Anterior cingulate cortex (tissue), 58 donors: ENCODE measurements around the gene CPA3.

Experiments
- DNase-seq, 58 donors: peaks; one replicate each; lab custom pipeline; 2025; lab: John Stamatoyannopoulos, UW

The CPA3 gene

DNA sequence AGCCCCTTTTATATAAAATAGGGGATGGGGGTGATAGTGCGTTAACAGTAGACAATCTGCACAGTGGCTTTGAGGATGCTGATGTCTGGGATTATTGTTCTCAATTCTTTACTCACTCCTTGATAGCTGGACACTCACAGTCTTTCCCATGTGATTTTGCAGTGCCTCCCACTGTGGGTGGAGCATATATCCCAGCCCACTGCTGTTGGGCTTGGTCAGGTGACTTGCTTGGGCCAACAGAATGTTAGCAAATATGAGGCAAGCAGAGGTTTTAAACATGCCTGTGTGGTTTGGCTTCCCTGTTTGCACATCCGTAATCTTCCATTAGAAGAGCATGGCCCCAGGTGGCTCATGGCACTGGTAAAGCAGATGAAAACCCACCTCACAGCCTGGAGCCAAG is 46.5 kb downstream of the CPA3 start:
- no peak for DNase-seq

DNA sequence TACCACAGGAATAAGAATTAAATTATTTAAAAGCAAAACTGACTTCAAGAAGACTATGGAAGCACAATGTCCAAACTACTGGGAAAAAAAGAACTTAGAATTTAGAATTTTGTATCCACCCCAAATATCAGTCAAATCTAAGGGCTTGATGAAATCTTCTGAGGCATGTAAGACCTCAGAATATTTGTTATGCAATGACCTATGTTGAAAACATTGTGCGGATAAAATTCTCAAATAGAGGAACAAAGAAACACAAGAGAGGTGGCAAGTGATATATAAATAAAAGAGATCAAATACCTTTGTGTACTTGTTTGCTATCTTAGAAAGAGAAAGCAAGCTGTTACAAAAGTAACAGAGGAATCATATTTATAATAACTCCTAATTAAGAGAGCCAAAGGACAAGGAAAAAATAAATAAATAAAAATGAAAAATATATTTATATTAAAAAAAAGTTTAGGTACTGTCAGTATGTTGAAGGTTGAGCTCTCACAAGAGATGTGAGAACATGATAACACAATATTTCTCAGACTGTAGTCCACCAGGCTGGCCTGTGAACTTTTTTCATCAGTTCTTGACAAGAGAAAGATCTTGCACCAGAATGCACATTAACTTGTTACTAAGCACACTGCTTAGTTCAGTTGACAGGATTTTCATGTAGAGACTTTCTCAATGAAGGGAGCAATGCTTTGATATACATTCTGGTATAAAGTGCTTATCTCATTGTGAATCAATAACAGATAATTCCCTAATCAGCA is 50.0 kb downstream of the CPA3 start:
- no peak for DNase-seq

DNA sequence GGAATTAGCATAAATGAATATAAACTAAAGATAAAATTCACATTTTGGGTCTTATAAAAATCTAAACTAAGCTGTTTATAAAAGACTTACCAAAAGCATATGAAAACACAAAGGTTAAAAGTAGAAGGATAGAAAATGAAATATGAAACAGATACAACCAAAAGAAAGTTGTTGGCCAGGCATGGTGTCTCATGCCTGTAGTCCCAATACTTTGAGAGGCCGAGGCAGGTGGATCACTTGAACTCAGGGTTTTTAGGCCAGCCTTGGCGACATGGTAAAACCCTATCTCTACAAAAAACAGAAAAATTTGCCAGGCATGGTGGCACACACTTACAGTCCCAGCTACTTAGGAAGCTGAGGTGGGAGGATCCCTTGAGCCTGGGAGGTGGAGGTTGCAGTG is 51.0 kb downstream of the CPA3 start:
- no peak for DNase-seq

DNA sequence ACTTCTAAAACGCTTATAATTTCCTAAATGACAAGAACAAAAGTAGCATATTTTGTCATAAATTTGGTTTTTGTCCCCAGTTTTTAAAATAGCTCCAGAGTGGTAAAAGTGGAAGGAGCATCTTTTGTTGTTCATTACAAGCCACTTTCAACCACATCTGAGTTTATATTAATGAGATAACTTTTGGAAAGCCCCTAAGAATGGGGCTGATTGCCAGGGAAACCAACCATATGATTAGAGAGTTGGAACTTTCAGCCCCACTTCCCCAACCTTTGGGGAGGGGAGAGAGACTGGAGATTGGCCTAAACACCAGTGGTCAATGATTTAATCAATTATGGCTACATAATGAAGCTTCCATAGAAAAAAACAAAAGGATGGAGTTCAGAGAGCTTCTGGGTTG is 57.4 kb downstream of the CPA3 start:
- DNase-seq, result no peak

DNA sequence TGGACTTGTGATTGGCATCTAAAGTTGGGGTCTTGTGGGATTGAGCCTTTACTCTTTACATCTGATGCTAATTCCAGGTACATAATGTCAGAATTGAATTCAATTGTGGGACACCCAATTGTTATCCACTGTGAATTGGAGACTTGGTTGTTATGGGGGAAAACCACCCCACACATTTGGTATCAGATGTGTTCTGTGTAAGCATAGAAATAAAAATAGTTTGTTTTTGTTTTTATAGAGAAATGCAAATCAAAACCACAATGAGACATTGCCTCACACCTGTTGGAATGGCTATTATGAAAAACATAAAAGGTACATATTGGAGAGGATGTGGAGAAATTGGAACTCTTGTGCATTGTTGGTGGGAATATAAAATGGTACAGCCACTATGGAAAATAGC is 58.5 kb downstream of the CPA3 start:
- DNase-seq, result no peak

DNA sequence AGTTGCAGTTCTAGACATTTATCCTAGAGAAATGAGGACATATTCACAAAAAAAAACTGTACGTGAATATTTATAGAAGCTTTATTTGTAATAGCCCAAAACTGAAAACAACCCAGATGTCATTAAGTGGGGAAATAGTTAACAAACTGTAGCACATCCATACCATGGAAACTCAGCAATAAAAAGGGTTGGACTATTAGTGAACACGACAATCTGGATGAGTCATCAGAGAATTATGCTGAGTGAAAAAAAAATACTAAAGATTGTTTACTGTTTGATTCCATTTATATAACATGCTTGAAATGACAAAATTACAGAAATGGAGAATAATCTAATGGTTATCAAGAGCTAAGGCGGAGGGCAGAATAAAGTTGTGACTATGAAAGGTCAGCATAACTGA is 59.5 kb downstream of the CPA3 start:
- no peak for DNase-seq

DNA sequence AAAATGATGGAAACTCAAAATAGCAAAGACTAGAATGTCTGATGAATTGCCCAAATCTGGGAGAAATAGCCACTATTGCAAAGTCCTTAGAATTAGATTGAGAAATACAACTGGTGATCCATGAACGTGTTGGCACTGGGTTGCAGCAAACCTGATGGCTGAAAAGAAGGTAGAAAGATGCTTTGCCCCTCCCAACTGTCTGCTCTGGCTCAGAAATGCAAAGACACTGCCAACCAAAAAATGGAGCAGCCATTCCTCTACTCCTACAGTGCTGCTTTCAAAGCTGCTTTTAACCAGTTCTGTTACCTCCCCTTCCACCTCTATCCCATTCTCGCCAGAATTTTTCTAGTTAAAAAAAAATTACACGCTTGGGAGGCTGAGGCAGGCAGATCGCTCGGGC is 60.7 kb downstream of the CPA3 start:
- no peak for DNase-seq

DNA sequence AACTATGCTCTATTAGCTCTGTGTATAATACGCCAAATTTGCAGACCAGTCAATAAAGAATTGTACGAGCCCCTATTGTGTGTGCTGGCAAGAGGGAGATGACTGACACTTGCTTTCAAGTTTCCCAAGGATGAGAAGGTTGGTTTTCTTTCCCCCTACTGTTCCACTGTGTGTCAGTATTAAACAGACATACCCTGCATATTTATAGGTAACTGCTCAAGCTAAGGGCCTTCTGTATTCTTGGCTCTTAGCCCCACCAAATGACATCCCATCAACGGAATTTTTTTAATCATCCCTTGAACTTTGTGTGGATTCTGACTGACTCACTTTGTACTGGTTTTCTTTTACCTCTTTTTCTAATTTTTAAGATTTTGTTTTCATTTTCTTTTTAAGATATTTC is 65.7 kb downstream of the CPA3 start:
- DNase-seq, result no peak

DNA sequence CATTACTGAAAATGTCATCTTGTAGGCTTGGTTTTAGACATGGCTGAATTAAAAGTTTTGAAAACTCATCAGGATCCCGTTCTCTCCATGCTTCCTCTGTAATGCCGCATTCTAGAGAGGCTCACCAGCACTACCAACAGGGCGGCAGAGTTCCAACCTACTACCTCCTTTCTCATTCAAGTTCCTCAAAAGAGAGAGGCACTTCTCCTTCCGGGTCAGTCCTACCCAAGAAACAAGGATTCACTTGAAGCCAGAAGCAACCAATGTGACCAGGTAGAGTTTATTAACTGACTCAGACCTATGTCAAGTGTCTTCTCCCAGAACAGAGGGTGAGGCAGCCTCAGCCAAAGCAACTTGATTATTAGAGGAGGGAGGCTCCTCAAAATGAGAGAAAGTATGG is 66.5 kb downstream of the CPA3 start:
- DNase-seq, result no peak

DNA sequence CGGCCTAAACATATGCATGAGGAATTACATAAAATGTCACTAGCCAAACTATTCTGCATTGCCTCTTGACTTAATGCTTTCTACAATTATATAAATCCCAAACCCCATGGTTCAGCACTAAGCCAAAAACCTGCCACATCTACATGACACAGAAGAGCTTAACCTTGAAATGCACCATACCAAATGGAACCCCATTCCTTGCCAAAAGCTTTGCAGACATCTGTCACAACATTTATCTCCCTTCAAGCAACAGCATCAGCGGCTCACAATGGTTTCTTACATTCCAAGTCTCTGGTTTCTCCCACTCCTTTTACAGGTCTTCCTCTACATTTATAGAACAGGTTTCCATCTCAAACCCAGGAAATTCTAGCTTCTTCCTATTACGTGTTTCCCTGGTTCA is 67.9 kb downstream of the CPA3 start:
- DNase-seq, result no peak

DNA sequence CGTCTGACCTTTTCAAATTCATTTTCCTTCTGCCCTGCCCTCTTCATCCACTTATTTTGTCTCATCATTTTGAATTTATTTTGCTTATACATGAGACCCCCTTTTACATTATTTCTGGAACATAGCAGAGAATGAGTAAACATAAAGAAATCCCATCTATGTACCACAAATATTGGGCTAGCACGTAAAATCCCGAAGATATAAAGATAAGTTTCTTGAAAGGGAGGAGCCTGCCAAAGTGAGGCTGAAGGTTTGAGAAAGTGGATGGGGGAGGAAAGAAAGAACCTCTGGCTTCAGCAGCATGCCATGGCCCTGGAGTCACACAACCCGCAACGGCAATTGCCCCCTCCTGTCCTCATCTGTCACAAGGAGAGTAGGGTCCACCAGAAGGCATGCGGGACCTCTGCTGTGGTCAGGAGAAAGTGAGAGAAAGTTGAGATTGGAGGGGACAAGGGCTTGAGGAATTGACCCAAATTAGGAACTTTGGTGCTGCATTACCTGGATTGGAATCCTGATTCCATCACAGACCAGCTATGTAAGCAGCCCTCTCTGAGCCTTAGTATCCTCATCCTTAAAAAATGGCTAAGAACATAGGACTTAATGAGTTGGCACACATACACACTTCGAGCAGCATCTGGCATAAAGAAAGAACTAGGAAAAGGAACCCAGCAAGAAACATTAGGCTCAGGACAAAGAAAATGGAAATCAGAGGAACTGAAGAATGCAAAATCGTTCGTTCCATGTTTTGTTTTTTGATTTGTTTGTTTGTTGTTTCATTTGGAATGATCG is 72.6 kb downstream of the CPA3 start:
- DNase-seq, result no peak

DNA sequence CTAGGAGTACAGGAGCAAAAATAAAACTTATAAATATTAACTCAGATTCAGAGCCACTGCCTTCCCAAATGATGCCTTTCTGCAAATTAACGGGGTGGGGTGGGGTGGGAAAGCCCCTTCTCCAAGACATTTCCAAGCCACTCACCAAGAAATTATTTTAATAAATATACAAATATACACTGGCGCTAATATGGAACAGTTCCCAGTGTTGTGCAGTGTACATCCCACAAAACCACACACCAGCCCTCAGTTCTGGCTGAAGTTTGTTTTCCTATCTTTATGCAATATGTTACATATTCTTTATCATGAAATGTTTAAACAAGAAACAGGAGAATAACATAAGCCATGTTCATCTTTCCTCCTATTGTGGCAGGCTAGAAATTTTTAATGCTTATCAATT is 73.2 kb downstream of the CPA3 start:
- DNase-seq, result no peak

DNA sequence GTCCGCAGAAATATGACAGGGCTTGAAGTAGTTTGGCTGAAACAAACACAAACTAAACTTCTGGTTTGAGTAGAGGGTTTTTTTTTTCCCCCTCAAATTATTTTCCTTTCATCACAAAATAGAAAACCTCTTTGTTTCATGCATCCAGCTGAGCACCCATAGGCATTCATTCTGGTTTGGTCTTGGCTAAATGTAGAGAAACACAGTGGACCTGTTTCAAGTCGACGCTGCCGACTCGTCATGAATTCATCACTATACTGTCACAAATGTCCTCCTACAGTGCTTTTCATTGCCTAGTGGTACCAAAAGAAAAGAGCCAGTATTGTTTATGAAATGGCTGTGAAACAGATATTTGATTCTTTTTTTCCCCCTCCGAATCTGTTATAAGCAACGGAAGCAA is 73.8 kb downstream of the CPA3 start:
- peak in 5 of 58 donors; percentile 19 to 38 (median 24) for DNase-seq

DNA sequence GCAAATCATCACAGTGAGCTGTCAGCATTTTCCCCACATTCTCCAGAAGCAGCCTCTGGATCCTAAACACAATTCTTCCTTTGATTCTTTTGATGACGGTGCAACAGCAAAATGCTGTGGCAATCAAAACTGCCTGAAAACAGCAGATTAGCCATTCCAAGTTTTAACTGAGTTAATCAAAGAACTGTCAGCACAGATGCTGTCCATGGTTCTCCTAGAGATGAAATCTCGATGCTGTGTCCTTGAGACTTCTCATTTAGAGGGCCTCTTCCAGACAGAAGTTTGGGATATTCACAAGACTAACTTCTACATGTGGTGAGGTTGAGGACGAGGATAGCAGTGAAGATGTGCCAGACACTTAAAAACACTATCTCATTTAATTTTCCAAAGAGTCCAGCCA is 75.9 kb downstream of the CPA3 start:
- DNase-seq, result peak in 1 of 58 donors; percentile 15

DNA sequence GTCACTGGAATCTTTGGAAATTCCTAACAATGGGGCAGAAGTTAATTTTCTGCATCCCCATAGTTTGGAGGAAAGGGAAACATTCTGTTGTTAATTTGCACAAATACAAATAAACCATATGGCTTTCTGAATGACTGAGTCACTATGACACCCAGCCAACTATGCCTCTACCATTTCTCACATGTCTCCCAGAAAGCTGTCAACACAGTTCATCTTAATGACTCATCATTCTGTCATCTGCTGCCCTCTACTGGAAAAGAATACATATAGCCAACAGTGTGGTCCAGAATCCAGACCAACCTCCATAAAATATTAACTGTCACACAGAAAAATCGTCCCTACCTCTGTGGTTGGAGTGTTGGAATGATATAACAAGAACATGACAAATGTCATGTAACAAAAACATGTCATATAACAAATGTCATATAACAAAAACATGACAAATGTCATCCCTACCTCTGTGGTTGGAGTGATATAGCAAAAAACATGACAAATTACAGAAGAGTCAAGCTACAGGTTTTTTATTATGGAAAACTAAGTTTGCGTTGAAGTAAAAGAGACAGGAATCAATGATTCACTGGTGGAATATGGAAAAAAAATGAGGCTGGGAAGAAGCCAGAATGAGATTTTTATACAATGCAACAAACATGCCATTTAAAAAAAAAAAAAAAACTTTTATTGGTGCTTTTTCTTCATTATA is 78.6 kb downstream of the CPA3 start:
- peak in 11 of 58 donors; percentile 3 to 84 (median 22) for DNase-seq

DNA sequence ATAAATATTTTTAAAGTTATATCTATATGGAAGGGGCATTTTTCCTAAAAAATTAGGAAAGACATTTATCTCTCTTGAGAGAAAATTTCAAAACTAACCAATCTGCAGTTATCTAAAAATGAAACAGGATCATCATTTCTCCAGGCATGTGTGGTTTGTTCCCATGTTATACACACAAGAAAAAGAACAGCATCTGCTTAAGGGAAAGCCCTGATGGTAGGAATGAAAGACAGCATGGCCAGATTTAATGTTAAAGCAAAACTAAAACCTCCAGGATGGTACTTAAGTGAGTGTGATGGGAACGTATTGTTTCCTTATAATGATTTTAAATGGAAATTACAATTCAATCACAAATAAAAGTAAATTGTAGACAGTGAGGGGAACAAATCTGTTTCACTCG is 80.0 kb downstream of the CPA3 start:
- no peak for DNase-seq
